ENCODE measurements around the gene KLHL15. TPM values are rescaled to one million over a fixed set of nuclear protein-coding genes. Genes with fewer than 3 reads are reported as not detected.

Gene KLHL15
- total RNA-seq, 1 experiment from 2014 or later = 7.2 TPM

DNA sequence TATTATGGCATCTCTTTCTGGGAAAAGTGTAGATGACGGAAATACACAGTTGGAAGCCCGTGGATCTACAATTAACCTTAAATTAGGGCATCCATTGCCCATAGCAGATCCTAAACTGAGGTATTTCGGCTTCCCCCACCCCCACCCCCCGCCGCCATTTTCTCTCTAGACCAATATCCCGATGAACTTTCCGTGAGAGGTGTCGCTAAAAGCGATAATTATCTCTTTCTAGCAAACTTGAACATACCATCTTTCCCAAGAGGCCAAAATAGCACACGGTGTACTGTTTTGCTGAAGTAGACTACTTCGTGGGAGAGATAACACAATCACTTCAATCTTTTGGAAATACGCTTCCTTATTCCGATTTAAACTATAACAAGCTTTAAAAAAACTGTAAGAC, 554 bp downstream of the KLHL15 start (continued):
- TF ChIP-seq, protein P1, sequence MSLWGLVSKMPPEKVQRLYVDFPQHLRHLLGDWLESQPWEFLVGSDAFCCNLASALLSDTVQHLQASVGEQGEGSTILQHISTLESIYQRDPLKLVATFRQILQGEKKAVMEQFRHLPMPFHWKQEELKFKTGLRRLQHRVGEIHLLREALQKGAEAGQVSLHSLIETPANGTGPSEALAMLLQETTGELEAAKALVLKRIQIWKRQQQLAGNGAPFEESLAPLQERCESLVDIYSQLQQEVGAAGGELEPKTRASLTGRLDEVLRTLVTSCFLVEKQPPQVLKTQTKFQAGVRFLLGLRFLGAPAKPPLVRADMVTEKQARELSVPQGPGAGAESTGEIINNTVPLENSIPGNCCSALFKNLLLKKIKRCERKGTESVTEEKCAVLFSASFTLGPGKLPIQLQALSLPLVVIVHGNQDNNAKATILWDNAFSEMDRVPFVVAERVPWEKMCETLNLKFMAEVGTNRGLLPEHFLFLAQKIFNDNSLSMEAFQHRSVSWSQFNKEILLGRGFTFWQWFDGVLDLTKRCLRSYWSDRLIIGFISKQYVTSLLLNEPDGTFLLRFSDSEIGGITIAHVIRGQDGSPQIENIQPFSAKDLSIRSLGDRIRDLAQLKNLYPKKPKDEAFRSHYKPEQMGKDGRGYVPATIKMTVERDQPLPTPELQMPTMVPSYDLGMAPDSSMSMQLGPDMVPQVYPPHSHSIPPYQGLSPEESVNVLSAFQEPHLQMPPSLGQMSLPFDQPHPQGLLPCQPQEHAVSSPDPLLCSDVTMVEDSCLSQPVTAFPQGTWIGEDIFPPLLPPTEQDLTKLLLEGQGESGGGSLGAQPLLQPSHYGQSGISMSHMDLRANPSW (CRISPR knock-in tag; conservative IDR thresholded peaks at IDR 0.05; ENCODE audit: low read depth) = no peak
- TF ChIP-seq, protein P2, sequence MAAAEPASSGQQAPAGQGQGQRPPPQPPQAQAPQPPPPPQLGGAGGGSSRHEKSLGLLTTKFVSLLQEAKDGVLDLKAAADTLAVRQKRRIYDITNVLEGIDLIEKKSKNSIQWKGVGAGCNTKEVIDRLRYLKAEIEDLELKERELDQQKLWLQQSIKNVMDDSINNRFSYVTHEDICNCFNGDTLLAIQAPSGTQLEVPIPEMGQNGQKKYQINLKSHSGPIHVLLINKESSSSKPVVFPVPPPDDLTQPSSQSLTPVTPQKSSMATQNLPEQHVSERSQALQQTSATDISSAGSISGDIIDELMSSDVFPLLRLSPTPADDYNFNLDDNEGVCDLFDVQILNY (CRISPR knock-in tag; IDR thresholded peaks at IDR 0.05) = no peak
- TF ChIP-seq ZNF263 (CRISPR knock-in tag; IDR thresholded peaks at IDR 0.05; ENCODE audit: low read depth) (no peak), PRRX2 (CRISPR knock-in tag; IDR thresholded peaks at IDR 0.05) (no peak), SMAD4 (CRISPR knock-in tag; IDR thresholded peaks at IDR 0.05) (no peak), ZNF138 (CRISPR knock-in tag; conservative IDR thresholded peaks at IDR 0.05) (no peak), CREM (CRISPR knock-in tag; IDR thresholded peaks at IDR 0.05) (no peak), TCF7 (CRISPR knock-in tag; IDR thresholded peaks at IDR 0.05; ENCODE audit: low read depth) (no peak)
- TF ChIP-seq, protein P3, sequence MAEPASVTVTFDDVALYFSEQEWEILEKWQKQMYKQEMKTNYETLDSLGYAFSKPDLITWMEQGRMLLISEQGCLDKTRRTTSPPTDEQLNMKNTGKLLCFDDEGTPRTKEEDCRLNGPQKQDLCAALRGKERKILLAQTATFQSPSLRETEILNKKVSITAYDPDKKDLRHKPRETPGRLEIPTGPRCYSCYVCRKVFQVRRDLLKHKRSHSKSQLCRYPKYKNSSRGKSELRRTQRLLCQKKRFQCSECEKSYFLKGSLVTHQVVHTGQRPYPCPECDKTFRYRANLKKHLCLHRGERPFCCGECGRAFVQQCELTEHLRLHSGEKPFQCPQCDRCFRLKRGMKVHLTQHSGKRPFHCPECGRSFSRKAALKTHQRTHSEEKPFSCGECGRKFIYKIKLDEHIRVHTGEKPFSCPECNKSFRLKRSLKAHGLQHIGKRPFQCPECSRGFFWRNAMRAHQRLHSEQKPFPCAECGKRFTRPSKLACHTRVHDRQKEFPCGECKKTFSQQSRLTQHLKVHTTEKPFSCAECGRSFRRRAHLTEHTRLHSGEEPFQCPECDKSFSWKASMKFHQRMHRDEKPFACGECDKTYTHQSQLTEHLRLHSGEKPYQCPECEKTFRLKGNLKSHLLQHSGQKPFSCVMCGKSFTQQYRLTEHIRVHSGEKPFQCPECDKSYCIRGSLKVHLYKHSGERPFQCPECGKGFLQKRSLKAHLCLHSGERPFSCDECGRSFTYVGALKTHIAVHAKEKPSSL (CRISPR knock-in tag; conservative IDR thresholded peaks at IDR 0.05) = no peak
- TF ChIP-seq, protein P4, sequence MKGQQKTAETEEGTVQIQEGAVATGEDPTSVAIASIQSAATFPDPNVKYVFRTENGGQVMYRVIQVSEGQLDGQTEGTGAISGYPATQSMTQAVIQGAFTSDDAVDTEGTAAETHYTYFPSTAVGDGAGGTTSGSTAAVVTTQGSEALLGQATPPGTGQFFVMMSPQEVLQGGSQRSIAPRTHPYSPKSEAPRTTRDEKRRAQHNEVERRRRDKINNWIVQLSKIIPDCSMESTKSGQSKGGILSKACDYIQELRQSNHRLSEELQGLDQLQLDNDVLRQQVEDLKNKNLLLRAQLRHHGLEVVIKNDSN (CRISPR knock-in tag; IDR thresholded peaks at IDR 0.05) = no peak
- TF ChIP-seq, protein P5, sequence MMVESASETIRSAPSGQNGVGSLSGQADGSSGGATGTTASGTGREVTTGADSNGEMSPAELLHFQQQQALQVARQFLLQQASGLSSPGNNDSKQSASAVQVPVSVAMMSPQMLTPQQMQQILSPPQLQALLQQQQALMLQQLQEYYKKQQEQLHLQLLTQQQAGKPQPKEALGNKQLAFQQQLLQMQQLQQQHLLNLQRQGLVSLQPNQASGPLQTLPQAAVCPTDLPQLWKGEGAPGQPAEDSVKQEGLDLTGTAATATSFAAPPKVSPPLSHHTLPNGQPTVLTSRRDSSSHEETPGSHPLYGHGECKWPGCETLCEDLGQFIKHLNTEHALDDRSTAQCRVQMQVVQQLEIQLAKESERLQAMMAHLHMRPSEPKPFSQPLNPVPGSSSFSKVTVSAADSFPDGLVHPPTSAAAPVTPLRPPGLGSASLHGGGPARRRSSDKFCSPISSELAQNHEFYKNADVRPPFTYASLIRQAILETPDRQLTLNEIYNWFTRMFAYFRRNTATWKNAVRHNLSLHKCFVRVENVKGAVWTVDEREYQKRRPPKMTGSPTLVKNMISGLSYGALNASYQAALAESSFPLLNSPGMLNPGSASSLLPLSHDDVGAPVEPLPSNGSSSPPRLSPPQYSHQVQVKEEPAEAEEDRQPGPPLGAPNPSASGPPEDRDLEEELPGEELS (CRISPR knock-in tag; IDR thresholded peaks at IDR 0.05) = no peak

DNA sequence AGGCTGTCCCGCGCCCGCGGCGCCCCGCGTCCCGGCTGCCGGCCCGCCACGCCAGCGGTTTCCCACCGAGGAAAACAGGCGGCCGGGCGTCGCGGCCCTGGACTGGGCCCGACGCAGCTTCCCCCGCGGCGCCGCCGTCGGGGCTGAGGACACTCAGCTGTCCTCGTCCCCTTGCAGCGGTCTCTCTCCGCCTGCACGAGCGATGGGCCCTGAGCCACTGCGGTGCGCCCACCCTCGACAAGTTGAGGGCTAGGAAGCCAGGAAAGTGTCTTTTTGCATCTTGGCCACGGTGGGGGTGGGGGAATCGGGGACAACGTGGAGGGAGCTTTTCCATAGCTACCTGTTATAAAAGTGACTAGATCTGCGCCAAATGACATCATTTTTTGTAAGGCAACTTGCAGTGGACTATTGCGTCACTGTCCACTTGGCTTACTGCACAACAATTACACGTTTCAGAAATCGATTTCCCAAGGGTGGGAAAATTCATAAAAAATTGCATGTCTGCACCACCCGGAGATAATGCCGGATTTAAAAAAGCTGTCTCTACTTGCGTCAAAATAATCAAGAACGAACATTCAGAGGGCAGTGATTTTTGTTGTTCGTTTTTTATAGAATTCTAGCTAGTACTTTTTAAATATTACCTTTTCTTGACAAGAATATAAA, 1.1 kb downstream of the KLHL15 start:
- Mint-ChIP-seq H3K27ac (peak overlapping the region; percentile 85), H3K4me1 (peaks cover 2% of the 10 kb centered on the region; the same call in 1 of the 2 replicates), H3K9me3 (no peaks in the 10 kb centered on the region), H3K36me3 (peaks cover 9% of the 10 kb centered on the region; the same call in 1 of the 2 replicates), H3K27me3 (ENCODE audit: low read depth) (peaks cover 36% of the 10 kb centered on the region), H3K4me3 (peak overlapping the region; percentile 76)
- TF ChIP-seq, protein P6, sequence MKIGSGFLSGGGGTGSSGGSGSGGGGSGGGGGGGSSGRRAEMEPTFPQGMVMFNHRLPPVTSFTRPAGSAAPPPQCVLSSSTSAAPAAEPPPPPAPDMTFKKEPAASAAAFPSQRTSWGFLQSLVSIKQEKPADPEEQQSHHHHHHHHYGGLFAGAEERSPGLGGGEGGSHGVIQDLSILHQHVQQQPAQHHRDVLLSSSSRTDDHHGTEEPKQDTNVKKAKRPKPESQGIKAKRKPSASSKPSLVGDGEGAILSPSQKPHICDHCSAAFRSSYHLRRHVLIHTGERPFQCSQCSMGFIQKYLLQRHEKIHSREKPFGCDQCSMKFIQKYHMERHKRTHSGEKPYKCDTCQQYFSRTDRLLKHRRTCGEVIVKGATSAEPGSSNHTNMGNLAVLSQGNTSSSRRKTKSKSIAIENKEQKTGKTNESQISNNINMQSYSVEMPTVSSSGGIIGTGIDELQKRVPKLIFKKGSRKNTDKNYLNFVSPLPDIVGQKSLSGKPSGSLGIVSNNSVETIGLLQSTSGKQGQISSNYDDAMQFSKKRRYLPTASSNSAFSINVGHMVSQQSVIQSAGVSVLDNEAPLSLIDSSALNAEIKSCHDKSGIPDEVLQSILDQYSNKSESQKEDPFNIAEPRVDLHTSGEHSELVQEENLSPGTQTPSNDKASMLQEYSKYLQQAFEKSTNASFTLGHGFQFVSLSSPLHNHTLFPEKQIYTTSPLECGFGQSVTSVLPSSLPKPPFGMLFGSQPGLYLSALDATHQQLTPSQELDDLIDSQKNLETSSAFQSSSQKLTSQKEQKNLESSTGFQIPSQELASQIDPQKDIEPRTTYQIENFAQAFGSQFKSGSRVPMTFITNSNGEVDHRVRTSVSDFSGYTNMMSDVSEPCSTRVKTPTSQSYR (CRISPR knock-in tag; IDR thresholded peaks at IDR 0.05) = 0 out of 2 replicates have a peak, but pooled peaks have one; percentile 42
- TF ChIP-seq, protein P4 (CRISPR knock-in tag; IDR thresholded peaks at IDR 0.05) = no peak
- ChIA-PET CTCF (interaction anchor here (0.6 to 1.7 kb wide), 5 partner anchors 29 to 507 kb away, joined by 3 to 13 read pairs (median 4); partner anchors contain the start of genes APOO, CXorf58 and EIF2S3), POLR2A (interaction anchor here (2.2 kb wide), 1 partner anchor 29 kb away, joined by 18 read pairs; the partner anchor contains the start of gene EIF2S3)
- ATAC-seq = peak; percentile 50
- DNase-seq (ENCODE audit: low spot score) = peak; percentile 45

All from WTC11 (cell line).